Type B pancreatic cell (in vitro differentiated cells): ENCODE results near the gene MASP1. TPM values are rescaled to one million over a fixed set of nuclear protein-coding genes. Genes with fewer than 3 reads are reported as not detected.

Experiments
- DNase-seq: peaks from one replicate; pipeline ENCODE4 v3.0.0; 2021; ENCODE audit warnings: mixed read lengths; ENCODE audit not compliant: unreplicated experiment; ENCODE audit errors: extremely low spot score
- H3K27ac Mint-ChIP-seq: 2 replicates; pipeline ENCODE4 v1.8.0; 2021; ENCODE audit warnings: mild to moderate bottlenecking, mixed read lengths
- H3K27me3 Mint-ChIP-seq: 2 replicates; pipeline ENCODE4 v1.8.0; 2021; ENCODE audit warnings: mixed read lengths
- H3K36me3 Mint-ChIP-seq: 2 replicates; pipeline ENCODE4 v1.8.0; 2021; ENCODE audit warnings: mixed read lengths
- H3K4me1 Mint-ChIP-seq: one replicate; pipeline ENCODE4 v1.8.0; 2021; ENCODE audit warnings: mixed read lengths; ENCODE audit not compliant: unreplicated experiment
- H3K4me3 Mint-ChIP-seq: 2 replicates; pipeline ENCODE4 v1.8.0; 2021; ENCODE audit warnings: mild to moderate bottlenecking, mixed read lengths
- H3K9me3 Mint-ChIP-seq: 2 replicates; pipeline ENCODE4 v1.8.0; 2021; ENCODE audit warnings: mixed read lengths
- total RNA-seq: library from RNA; stranded (reverse); gene quantifications from 2 replicates; pipeline ENCODE4 v1.2.1, GENCODE V29; 2021; ENCODE audit warnings: low replicate concordance
- TF ChIP-seq, protein P1 (sequence below): fragments of 200-600 bp; sonication (generic); conservative IDR thresholded peaks from 2 replicates; pipeline ENCODE4 v1.5.0; 2021; ENCODE audit warnings: antibody characterized with exemption, mild to moderate bottlenecking

MASP1 gene
- total RNA-seq, 1 donor from 2014 or later: 1.6 TPM

- no peak for DNase-seq
- Mint-ChIP-seq H3K36me3 (no peaks in the 10 kb centered on the region), H3K27ac (no peak overlapping the region), H3K9me3 (no peaks in the 10 kb centered on the region), H3K4me3 (no peak overlapping the region), H3K27me3 (peaks cover 33% of the 10 kb centered on the region), H3K4me1 (peaks cover 23% of the 10 kb centered on the region)
- TF ChIP-seq, protein P1, sequence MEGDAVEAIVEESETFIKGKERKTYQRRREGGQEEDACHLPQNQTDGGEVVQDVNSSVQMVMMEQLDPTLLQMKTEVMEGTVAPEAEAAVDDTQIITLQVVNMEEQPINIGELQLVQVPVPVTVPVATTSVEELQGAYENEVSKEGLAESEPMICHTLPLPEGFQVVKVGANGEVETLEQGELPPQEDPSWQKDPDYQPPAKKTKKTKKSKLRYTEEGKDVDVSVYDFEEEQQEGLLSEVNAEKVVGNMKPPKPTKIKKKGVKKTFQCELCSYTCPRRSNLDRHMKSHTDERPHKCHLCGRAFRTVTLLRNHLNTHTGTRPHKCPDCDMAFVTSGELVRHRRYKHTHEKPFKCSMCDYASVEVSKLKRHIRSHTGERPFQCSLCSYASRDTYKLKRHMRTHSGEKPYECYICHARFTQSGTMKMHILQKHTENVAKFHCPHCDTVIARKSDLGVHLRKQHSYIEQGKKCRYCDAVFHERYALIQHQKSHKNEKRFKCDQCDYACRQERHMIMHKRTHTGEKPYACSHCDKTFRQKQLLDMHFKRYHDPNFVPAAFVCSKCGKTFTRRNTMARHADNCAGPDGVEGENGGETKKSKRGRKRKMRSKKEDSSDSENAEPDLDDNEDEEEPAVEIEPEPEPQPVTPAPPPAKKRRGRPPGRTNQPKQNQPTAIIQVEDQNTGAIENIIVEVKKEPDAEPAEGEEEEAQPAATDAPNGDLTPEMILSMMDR: no peak
These were observed 2.5 kb downstream of the MASP1 start for GRCh38 chr3:187288855-187289605.

DNA sequence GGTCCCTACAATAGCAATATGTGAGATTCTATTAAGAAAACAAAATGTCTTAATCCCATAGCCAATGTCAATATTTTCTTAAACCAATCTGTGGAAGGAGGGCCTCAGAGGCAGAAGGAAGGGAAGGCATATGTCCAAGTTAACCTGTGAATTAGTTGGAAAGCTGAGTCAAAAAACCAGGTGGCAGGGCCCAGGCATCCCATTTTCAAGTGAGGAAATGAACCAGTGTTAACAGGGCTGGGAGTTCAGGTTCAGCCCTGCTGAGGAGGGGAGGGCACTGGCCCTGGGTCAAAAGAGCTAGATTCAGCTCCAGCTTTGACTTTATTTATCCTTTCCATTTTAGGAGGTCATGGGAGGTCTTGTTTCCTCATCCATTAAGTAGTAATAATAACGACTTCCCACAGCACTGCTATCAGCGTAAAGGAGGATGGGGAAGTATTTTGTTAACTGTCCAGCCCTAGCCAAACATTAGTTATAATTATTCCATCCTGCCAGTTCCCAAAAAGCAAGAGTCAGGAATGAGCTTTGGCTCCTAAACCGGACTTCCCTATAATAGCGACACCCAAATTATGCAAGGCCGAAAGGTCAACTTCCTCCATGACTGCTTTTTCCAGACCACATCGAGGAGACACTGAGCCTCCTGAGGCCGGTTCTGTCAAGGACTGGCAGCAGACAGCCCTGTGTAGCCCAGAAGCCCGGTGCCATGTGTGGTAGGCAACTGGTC is 3.2 kb downstream of the MASP1 start:
- Mint-ChIP-seq H3K4me3 (no peak overlapping the region), H3K27me3 (peaks cover 35% of the 10 kb centered on the region), H3K36me3 (no peaks in the 10 kb centered on the region), H3K9me3 (no peaks in the 10 kb centered on the region), H3K4me1 (peaks cover 18% of the 10 kb centered on the region), H3K27ac (no peak overlapping the region)
- TF ChIP-seq, protein P1: no peak
- DNase-seq: no peak

GRCh38 chr3:187287256-187287655 is 4.3 kb downstream of the MASP1 start:
- H3K36me3 Mint-ChIP-seq: no peaks in the 10 kb centered on the region
- peaks cover 28% of the 10 kb centered on the region for H3K27me3 Mint-ChIP-seq
- TF ChIP-seq, protein P1: no peak
- no peak overlapping the region for H3K27ac Mint-ChIP-seq
- no peaks in the 10 kb centered on the region for H3K9me3 Mint-ChIP-seq
- DNase-seq: no peak
- H3K4me1 Mint-ChIP-seq: peaks cover 18% of the 10 kb centered on the region
- no peak overlapping the region for H3K4me3 Mint-ChIP-seq

- Mint-ChIP-seq H3K4me3 (no peak overlapping the region), H3K27me3 (peaks cover 23% of the 10 kb centered on the region), H3K4me1 (peaks cover 13% of the 10 kb centered on the region), H3K27ac (no peak overlapping the region), H3K9me3 (no peaks in the 10 kb centered on the region), H3K36me3 (no peaks in the 10 kb centered on the region)
- TF ChIP-seq, protein P1: no peak
- no peak for DNase-seq
These were observed 5.0 kb downstream of the MASP1 start for GRCh38 chr3:187286467-187287059.

GRCh38 chr3:187281191-187281714 is 10.3 kb downstream of the MASP1 start:
- peaks cover 7% of the 10 kb centered on the region for H3K4me1 Mint-ChIP-seq
- no peaks in the 10 kb centered on the region for H3K36me3 Mint-ChIP-seq
- peaks cover 12% of the 10 kb centered on the region for H3K27me3 Mint-ChIP-seq
- H3K4me3 Mint-ChIP-seq: no peak overlapping the region
- TF ChIP-seq, protein P1: no peak
- no peak for DNase-seq
- no peak overlapping the region for H3K27ac Mint-ChIP-seq
- no peaks in the 10 kb centered on the region for H3K9me3 Mint-ChIP-seq
